ENCODE measurements around the gene PSD2. TPM values are rescaled to one million over a fixed set of nuclear protein-coding genes. Genes with fewer than 3 reads are reported as not detected.

Gene PSD2
- total and polyA plus RNA-seq, 4 donors, result 0.05 TPM; not detected in 3

DNA sequence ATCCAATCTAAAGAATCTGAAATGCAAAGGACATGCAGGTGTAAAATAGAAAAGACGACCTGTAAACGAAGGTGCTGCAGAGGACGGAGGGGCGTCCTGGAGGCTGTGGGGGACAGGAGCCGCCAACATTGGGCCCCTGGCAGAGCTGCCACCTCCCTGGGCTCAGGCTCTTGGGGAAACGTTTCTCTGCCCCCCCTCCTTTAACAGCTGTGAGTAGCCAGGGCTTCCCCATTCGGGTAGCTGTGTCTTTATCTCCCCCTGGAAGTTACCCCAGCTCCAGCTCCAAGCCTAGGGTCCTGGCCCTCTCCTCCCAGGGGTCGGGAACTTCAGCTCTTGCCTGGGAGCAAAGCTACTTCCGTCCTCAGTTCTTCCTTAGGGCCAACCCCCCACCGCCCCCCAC, 51.5 kb downstream of the PSD2 start:
- no peaks in the 10 kb centered on the region for H3K9me3 ChIP-seq (ENCODE audit: control insufficient read depth in 4 of 4, low read length in 3 of 4)
- no peaks in the 10 kb centered on the region for H3K36me3 ChIP-seq (ENCODE audit: control insufficient read depth in 4 of 4, insufficient read depth in 3 of 4, low read depth in 1 of 4, low read length in 3 of 4)
- H3K27me3 ChIP-seq (ENCODE audit: control insufficient read depth in 4 of 4, insufficient read depth in 4 of 4, low read length in 3 of 4), result no peaks in the 10 kb centered on the region
- DNase-seq (ENCODE audit: low spot score), result no peak
- no peak overlapping the region for H3K27ac ChIP-seq (ENCODE audit: low read depth in 1 of 2, low read length in 2 of 2)
- no peak overlapping the region for H3K4me3 ChIP-seq (ENCODE audit: low read depth in 1 of 3, low read length in 3 of 3)
- TF ChIP-seq FOXA1 (IDR thresholded peaks at IDR 0.05), result no peak
- 45% methylated on average over 10 of the region's 10 CpGs for WGBS
- peaks cover 5 to 12% (median 9%) of the 10 kb centered on the region in 4 donors for H3K4me1 ChIP-seq (ENCODE audit: control insufficient read depth in 4 of 4, insufficient read depth in 4 of 4, low read length in 3 of 4)
- H3K9ac ChIP-seq (ENCODE audit: low read depth in 1 of 2, low read length in 2 of 2), result no peak overlapping the region

DNA sequence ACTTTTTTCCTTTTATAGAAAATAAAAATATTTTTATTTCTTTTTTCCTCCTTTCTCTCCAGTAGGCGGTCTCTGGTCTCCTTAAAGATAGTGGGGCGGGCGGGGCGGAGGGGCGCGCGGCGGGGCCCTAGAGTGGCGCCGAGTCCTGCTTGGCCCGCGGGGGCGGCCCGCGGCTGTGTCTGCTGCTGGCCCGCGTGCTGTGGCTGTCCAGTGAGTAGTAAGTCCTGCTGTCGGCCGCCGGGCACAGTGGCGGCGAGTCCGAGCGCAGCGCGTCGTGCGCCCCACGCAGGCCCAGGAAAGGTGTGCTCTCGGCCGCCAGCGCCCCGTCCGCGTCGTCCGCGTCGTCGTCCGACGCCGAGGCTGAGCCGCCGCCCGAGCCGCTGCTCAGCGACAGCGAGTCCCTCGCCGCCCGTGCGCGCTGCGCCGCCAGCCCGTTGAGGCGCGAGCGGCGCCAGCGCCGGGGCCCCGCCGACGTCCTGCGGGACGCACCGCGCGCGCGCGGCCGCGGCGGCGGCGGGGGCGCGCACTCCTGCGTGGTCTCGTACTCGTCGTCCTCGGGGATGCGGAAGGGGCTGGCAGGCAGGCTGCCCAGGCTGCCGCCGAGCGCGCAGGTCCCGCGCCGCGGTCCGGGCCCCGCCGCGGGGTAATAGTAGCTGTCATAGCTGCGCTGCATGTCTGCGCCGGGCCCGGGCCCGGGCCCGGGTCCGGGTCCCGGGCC, 52.3 kb downstream of the PSD2 start:
- H3K9ac ChIP-seq (ENCODE audit: low read depth in 1 of 2, low read length in 2 of 2), result no peak overlapping the region
- no peak for DNase-seq (ENCODE audit: low spot score)
- 2% methylated on average over 107 of the region's 107 CpGs for WGBS

DNA sequence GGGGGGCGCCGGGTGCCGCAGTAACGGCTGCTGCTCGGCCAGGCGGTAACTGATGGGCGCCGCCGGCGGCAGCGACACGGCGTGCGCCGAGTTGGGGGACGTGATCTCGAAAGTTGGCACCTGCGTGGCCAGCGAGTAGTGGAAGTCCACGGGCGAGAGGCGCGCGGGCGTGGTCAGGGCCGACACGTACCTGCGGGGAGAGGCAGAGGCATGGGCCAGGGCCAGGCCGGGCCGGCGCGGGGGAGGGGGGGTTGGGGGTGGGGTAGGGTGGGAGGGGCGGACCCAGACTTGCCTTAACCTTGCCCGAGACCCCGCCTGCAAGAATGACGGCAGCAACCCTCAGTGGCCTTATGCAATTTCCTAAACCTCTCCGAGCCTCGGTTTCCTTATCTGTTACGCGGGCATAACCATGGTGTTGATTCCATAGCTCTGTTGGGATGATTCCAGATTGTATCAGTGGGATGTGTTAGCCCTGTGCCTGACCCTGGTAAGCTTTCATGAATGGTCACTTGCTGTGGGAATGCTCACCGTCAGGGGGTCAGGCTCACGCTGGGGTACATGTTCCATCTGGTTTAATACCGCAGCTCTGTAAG, 53.0 kb downstream of the PSD2 start:
- no peak overlapping the region for H3K9ac ChIP-seq (ENCODE audit: low read depth in 1 of 2, low read length in 2 of 2)
- no peaks in the 10 kb centered on the region for H3K27me3 ChIP-seq (ENCODE audit: control insufficient read depth in 4 of 4, insufficient read depth in 4 of 4, low read length in 3 of 4)
- H3K4me1 ChIP-seq (ENCODE audit: control insufficient read depth in 4 of 4, insufficient read depth in 4 of 4, low read length in 3 of 4), result peaks cover 5 to 12% (median 9%) of the 10 kb centered on the region in 4 donors
- H3K27ac ChIP-seq (ENCODE audit: low read depth in 1 of 2, low read length in 2 of 2), result no peak overlapping the region
- no peaks in the 10 kb centered on the region for H3K36me3 ChIP-seq (ENCODE audit: control insufficient read depth in 4 of 4, insufficient read depth in 3 of 4, low read depth in 1 of 4, low read length in 3 of 4)
- TF ChIP-seq TAF1 (conservative IDR thresholded peaks at IDR 0.05) (no peak), GABPA (IDR thresholded peaks at IDR 0.05 in 1 of 2, conservative IDR thresholded peaks at IDR 0.05 in 1 of 2) (no peak), EGR1 (IDR thresholded peaks at IDR 0.05; ENCODE audit: low read depth in 2 of 2) (no peak), JUND (IDR thresholded peaks at IDR 0.05) (no peak), FOXA1 (IDR thresholded peaks at IDR 0.05) (no peak), HNF4G (IDR thresholded peaks at IDR 0.05) (no peak), NR2F2 (IDR thresholded peaks at IDR 0.05) (no peak)
- TF ChIP-seq, protein P1, sequence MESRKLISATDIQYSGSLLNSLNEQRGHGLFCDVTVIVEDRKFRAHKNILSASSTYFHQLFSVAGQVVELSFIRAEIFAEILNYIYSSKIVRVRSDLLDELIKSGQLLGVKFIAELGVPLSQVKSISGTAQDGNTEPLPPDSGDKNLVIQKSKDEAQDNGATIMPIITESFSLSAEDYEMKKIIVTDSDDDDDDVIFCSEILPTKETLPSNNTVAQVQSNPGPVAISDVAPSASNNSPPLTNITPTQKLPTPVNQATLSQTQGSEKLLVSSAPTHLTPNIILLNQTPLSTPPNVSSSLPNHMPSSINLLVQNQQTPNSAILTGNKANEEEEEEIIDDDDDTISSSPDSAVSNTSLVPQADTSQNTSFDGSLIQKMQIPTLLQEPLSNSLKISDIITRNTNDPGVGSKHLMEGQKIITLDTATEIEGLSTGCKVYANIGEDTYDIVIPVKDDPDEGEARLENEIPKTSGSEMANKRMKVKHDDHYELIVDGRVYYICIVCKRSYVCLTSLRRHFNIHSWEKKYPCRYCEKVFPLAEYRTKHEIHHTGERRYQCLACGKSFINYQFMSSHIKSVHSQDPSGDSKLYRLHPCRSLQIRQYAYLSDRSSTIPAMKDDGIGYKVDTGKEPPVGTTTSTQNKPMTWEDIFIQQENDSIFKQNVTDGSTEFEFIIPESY (IDR thresholded peaks at IDR 0.05), result no peak
- TF ChIP-seq, protein P2, sequence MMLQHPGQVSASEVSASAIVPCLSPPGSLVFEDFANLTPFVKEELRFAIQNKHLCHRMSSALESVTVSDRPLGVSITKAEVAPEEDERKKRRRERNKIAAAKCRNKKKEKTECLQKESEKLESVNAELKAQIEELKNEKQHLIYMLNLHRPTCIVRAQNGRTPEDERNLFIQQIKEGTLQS (IDR thresholded peaks at IDR 0.05), result no peak
- TF ChIP-seq, protein P3, sequence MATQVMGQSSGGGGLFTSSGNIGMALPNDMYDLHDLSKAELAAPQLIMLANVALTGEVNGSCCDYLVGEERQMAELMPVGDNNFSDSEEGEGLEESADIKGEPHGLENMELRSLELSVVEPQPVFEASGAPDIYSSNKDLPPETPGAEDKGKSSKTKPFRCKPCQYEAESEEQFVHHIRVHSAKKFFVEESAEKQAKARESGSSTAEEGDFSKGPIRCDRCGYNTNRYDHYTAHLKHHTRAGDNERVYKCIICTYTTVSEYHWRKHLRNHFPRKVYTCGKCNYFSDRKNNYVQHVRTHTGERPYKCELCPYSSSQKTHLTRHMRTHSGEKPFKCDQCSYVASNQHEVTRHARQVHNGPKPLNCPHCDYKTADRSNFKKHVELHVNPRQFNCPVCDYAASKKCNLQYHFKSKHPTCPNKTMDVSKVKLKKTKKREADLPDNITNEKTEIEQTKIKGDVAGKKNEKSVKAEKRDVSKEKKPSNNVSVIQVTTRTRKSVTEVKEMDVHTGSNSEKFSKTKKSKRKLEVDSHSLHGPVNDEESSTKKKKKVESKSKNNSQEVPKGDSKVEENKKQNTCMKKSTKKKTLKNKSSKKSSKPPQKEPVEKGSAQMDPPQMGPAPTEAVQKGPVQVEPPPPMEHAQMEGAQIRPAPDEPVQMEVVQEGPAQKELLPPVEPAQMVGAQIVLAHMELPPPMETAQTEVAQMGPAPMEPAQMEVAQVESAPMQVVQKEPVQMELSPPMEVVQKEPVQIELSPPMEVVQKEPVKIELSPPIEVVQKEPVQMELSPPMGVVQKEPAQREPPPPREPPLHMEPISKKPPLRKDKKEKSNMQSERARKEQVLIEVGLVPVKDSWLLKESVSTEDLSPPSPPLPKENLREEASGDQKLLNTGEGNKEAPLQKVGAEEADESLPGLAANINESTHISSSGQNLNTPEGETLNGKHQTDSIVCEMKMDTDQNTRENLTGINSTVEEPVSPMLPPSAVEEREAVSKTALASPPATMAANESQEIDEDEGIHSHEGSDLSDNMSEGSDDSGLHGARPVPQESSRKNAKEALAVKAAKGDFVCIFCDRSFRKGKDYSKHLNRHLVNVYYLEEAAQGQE (IDR thresholded peaks at IDR 0.05), result no peak
- H3K9me3 ChIP-seq (ENCODE audit: control insufficient read depth in 4 of 4, low read length in 3 of 4), result no peaks in the 10 kb centered on the region
- DNase-seq (ENCODE audit: low spot score), result no peak
- H3K4me3 ChIP-seq (ENCODE audit: low read depth in 1 of 3, low read length in 3 of 3), result peak overlapping the region; percentile 22 to 55 (median 38)
- 20% methylated on average over 43 of the region's 43 CpGs for whole genome bisulfite sequencing

More for the DNA sequence above, 52.3 kb downstream of the PSD2 start:
- TF ChIP-seq, protein P4, sequence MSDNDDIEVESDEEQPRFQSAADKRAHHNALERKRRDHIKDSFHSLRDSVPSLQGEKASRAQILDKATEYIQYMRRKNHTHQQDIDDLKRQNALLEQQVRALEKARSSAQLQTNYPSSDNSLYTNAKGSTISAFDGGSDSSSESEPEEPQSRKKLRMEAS (IDR thresholded peaks at IDR 0.05), result no peak
- TF ChIP-seq TAF1 (conservative IDR thresholded peaks at IDR 0.05), result no peak
- no peak for TF ChIP-seq SP1 (IDR thresholded peaks at IDR 0.05)
- Histone ChIP-seq H3K27ac (ENCODE audit: low read depth in 1 of 2, low read length in 2 of 2) (no peak overlapping the region), H3K9me3 (ENCODE audit: control insufficient read depth in 4 of 4, low read length in 3 of 4) (no peaks in the 10 kb centered on the region), H3K27me3 (ENCODE audit: control insufficient read depth in 4 of 4, insufficient read depth in 4 of 4, low read length in 3 of 4) (no peaks in the 10 kb centered on the region), H3K4me3 (ENCODE audit: low read depth in 1 of 3, low read length in 3 of 3) (peak overlapping the region; percentile 22 to 55 (median 38)), H3K36me3 (ENCODE audit: control insufficient read depth in 4 of 4, insufficient read depth in 3 of 4, low read depth in 1 of 4, low read length in 3 of 4) (no peaks in the 10 kb centered on the region), H3K4me1 (ENCODE audit: control insufficient read depth in 4 of 4, insufficient read depth in 4 of 4, low read length in 3 of 4) (peaks cover 5 to 12% (median 9%) of the 10 kb centered on the region in 4 donors)
